DMS53 (cell line): ENCODE measurements around the gene BRD7.

Experiments
- DNase-seq: peaks from one replicate; lab custom pipeline; 2025; lab: John Stamatoyannopoulos, UW

Gene BRD7

GRCh38 chr16:50368410-50369132 is at the start of gene BRD7:
Gene BRD7, minus strand, starts transcription at chr16:50368988. Its CDS starts 214 bp downstream, at chr16:50368774.
- DNase-seq, result peak; percentile 82

GRCh38 chr16:50416388-50416787 is 47.6 kb upstream of the BRD7 start:
- DNase-seq, result no peak

- DNase-seq, result no peak
These were observed 45.4 kb upstream of the BRD7 start for GRCh38 chr16:50414152-50414551.

GRCh38 chr16:50411034-50411433 is 42.2 kb upstream of the BRD7 start:
- DNase-seq, result no peak

GRCh38 chr16:50408001-50408561 is 39.3 kb upstream of the BRD7 start:
- DNase-seq, result no peak

GRCh38 chr16:50407351-50407750 is 38.6 kb upstream of the BRD7 start:
- no peak for DNase-seq

GRCh38 chr16:50403491-50403890 is 34.7 kb upstream of the BRD7 start:
- DNase-seq, result no peak

- no peak for DNase-seq
These were observed 33.6 kb upstream of the BRD7 start for GRCh38 chr16:50402298-50402895.

- DNase-seq, result no peak
These were observed 32.6 kb upstream of the BRD7 start for GRCh38 chr16:50401355-50401754.

- DNase-seq, result no peak
These were observed 32.2 kb upstream of the BRD7 start for GRCh38 chr16:50400967-50401348.

GRCh38 chr16:50400312-50400966 is 31.7 kb upstream of the BRD7 start:
- DNase-seq, result no peak

- no peak for DNase-seq
These were observed 30.6 kb upstream of the BRD7 start for GRCh38 chr16:50399411-50399810.

GRCh38 chr16:50398336-50398735 is 29.5 kb upstream of the BRD7 start:
- no peak for DNase-seq

- peak; percentile 44 for DNase-seq
These were observed 28.2 kb upstream of the BRD7 start for GRCh38 chr16:50396761-50397535.

GRCh38 chr16:50395763-50396710 is 27.2 kb upstream of the BRD7 start:
- no peak for DNase-seq

GRCh38 chr16:50393858-50394802 is 25.3 kb upstream of the BRD7 start:
- no peak for DNase-seq

GRCh38 chr16:50393416-50393815 is 24.6 kb upstream of the BRD7 start:
- no peak for DNase-seq

- no peak for DNase-seq
These were observed 22.3 kb upstream of the BRD7 start for GRCh38 chr16:50390914-50391716.

- no peak for DNase-seq
These were observed 21.6 kb upstream of the BRD7 start for GRCh38 chr16:50390371-50390771.
